ENCODE data around the gene KCNH4. TPM values are rescaled to one million over a fixed set of nuclear protein-coding genes. Genes with fewer than 3 reads are reported as not detected.
"Not testable (repeated sequence)": the region's sequence is repeated elsewhere in the genome, so short reads cannot be mapped to it uniquely, and the experiment has no call there.

The KCNH4 gene
- not detected for polyA plus RNA-seq (2013, experiment 1 of 2; ENCODE audit: insufficient read length)
- polyA plus RNA-seq (2013, experiment 2 of 2; ENCODE audit: insufficient read length) = not detected

DNA sequence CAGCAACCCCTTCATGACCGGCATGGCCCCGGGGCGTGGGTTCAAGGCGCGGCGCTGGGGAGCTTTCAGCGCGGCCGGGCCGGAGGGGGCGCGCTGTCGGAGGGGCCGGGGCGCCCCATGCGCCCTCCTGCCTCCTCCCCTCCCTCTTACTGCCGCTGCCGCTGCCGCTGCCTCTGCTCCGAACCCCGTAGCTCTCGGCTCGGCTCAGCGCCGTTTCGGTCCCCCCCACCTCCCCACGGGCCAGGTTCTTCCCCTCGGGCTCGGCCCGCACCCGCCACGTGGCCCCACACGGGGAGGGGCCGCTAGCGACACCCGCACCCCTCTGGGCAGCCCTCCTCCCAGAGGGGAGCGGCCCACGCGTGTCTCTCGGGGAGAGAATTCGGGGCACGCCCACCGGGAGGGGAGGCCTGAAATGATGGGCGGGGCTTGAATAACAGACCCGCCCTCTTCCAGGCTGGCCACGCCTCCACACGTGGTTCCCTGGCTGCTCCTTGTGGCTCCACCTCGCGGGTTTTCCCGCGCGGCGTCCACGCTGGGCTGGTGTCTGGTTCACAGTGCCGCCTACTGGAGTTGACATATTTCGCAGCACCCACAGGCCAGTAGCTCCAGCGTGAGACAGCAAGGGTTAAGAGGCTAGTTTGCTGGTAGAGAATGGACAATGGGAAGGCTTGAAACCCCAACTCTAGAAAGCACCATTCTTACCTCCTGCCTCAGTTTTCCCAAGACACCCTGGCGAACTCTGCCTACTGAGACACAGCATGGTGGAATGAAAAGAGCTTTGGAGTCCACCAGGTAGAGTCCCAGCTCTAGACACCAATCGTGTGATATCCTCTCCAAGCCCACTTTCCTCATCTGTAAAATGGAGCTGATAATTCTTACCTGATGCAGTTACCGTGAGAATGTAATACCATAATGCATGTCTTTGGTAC is at the start of gene KCNH4:
KCNH4 (minus strand) TSS at position 221 of the 929 bp plus-strand sequence; CDS start at position 24, 197 bp downstream.
- DNase-seq = peak; percentile 43

DNA sequence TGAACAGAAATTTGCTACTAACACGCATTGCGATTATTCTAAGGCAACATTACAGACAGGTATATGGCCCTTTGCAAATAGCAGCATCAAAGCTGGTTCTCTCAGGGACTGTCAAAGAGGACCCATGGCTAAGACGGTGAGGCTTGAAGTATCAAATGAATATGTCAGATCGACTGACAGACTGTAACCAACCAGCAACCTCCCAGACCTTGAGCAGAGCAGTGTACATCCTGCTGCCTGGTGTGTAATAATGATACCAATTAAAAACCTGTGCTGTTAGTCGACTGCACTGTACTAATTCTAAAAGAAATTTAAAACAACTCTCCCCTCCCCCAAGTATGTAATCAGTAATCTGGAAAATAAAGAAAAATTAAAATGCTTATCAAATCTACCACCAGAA is 49.3 kb upstream of the KCNH4 start:
- no peak for DNase-seq

DNA sequence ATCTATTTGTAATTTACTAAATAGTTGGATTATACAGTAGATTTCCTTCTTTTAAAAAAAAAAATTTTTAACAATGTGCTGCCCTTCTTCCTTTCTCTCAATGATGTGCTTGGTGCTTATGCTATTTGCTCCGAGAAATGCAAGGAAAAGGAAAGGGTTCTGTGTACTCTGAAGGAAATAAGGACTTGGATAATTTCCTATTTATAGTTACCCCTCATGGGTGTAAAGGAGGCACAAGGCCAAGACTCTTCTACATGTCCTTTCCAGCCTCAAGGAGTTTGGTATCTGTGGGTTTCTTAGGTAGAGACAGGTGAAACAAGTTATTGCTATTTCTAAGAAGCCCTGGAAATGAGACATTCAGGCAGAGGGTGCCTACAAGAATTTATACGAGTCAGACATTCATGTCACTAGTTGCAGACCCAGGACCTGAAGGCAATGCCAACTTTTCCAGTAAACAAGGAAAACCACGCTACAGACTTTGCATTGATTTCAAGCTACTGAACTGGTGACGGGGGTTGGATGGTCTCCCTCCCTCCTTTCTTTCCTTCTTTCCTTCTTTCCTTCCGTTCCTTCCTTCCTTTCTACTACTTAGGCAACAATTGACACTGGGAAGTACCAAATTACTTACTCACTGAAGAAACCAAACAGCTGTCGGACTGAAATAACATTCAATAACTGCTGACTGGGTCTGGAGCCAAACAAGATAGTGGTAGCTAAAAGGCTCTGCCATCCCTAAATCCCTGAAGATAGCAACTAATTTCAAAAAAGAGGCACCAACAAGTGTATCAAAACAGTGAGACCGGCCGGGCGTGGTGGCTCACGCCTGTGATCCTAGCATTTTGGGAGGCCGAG is 47.1 kb upstream of the KCNH4 start:
- DNase-seq = no peak

DNA sequence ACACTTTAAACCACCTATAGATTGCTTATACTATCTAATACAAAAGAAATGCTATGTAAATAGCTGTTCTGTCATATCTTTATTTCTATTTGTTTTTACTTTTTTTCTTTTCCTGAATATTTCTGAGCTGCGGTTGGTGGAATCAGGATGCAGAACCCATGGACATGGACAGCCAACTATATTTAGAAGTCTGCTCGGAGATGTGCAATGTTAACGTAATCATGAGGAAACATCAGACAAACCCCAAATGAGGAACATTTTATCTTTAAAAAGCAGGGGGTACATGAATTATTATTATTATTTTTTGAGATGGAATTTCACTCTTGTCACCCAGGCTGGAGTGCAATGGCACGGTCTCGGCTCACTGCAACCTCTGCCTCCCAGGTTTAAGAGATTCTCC is 44.7 kb upstream of the KCNH4 start:
- DNase-seq = no peak

DNA sequence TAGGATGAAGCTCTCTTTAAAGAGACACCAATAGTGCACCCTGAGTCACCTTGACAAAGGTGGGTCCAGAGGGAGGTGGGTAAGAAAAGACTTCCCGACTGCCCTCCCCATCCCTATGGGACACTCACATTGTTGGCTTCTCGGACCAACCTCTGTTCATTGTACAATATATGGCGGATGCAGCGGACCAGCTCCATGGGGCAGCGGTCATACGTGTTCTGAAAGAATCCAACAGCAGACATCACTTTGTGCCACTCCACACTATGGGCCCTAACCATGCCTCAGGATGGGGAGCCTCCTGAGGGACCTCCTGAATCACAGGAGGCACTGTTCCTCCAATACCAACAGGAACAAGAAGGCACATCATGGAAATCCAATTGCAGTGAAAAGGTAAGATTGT is 43.7 kb upstream of the KCNH4 start:
- DNase-seq = no peak

DNA sequence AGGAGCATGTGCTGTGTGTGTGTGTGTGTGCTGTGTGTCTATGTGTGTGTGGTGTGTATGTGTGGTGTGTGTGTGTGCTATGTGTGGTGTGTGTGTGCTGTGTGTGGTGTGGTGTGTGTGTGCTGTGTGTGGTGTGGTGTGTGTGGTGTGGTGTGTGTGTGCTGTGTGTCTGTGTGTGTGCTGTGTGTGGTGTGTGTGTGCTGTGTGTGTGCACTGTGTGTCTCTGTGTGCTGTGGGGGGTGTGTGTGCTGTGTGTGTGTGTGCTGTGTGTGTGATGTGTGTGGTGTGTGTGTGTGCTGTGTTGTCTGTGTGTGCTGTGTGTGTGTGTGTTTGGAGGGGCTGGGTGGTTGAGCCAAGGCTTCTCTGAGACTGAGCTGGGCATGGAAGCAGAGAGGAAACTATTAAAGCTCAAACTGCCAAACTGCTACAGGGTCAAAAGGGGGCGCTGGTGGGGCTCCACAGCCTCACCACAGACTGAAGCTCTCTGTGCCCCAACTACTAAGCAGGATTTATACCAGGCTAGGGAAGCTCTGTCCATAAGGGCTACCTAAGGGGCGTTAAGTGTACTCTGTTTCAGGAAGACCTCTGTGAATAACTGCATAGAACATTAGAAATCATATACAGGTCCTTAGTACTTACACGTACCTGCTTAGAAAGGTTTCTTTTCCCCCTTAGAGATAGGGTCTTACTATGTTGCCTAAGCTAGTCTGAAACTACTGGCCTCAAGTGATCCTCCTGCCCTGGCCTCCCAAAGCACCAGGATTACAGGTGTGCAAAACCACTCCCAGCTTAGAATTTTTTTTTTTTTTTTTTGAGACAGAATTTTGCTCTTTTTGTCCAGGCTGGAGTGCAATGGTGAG is 41.2 kb upstream of the KCNH4 start:
- peak; percentile 41 for DNase-seq

DNA sequence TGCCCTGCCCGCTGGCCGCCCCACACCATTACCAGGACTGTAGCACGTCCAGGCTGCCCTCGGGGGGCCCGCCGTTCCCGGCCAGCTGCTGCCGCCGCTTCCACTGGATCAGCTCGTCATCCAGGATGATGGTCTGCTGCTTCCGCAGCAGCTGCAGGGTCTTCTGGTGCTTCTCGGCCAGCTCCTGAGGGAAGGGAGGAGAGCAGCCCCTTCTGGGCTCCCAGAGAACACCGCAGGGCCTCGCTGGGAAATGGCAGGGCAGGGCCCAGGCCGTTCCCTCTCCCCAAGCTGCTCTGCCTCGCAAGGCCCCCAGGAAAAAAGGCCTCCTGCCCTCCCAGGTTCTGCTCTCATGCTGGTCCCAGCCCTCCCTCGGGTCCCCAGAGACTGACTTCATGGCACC is 38.3 kb upstream of the KCNH4 start:
- DNase-seq = not testable (repeated sequence)

DNA sequence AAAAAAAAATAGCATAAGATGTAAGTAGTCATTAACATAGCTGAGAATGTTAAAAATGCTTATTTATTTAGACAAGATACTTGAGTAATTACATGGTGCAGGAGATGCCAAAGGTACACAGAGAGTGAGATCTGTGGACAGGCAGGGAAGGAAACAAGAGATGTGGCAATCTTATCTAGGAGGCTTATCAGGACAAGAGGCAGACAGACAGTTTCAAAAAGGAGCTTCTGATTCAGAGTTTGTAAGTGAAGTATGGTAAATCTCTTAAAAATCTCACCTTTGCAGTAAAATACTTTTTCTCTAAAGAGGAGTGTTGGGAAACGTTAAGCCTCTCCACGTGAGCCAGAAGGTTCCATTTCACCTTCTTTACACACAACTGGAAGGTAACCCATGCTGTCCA is 33.2 kb upstream of the KCNH4 start:
- DNase-seq = no peak

DNA sequence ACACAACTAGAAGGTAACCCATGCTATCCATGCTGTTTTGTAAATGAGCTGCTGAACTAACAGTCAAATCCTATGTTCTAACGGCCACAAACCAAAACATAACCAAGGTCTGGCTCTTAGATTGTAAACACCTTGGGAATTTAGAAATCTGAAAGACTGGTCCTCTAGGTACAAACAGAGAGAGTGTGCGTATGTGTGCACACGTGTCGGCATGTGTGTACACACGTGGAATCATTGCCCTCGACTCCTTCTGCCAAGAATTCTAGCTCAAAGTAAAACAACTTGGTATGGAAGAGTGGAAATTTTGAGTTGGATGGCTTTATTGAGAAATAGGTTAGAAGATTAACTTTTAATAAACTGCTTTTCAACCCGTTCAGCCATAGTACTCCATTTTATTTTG is 31.4 kb upstream of the KCNH4 start:
- DNase-seq = no peak

DNA sequence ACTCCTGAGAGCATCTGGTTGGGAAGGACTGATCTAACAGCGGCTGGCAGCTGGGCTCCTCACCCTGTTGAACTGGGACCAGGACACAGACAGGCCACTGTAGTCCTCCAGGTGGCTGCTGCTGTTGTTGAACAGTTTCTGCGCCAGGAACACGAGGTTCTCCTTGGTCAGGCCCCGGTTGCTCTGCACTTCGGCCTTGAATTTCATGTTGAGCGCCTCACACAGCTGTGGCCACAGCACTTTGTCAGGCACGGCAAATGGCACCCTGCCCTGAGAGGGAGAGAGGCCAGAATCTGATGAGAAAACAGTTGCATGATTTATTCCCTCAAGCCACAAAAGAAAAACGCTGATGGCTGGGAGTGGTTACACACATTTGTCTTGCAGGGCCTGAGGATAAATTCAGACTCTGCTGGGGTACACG is 31.0 kb upstream of the KCNH4 start:
- DNase-seq = peak; percentile 12

DNA sequence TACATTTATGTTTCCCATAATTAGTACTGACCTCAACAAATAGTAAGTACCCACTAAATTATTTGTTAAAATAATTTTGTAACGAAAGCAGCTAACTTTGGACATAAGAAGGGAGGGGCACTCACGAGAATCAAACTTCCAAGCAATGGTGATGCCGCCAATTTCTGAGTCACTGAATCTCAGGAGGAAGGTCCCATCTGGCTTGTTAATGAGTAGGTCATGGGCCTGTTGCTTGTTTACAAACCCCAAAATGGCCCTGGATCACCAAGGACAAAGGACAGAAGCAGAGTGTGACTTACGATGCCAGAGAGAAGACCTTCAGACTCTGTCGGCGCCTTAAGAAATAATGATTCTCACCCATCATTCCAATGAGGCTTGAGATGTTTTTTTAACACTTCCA is 29.1 kb upstream of the KCNH4 start:
- DNase-seq = no peak

DNA sequence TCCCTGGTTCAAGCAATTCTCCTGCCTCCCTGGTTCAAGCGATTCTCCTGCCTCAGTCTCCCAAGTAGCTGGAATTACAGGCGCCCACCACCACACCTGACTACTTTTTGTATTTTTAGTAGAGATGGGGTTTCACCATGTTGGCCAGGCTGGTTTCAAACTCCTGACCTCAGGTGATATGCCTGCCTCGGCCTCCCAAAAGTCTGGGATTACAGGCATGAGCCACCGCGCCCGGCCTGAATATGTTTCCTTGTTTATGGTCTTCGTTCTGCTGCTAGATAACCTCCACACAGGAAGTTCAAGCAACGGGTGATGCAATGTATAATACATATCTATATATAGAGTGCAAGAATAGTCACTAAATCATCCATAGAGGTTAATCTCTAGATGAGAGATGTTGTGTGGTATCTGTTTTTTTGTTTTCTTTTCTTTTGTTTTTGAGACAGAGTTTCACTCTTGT is 25.2 kb upstream of the KCNH4 start:
- not testable (repeated sequence) for DNase-seq

DNA sequence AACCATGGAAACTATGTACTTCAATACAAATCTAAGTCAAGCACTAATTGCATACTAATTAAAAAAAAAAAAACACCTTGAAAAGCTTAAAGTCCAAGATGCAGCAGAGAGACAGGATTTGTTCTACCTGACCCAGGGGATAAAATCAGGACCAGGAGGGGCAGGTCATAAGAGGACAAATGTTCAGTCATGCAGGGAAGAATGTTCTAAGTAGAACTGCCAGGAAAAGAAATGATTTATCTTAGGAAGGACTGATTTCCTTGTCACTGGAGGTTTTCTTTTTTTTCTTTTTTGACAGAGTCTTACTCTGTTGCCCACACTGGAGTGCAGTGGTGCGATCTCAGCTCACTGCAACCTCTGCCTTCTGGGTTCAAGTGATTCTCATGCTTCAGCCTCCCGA is 22.4 kb upstream of the KCNH4 start:
- no peak for DNase-seq

DNA sequence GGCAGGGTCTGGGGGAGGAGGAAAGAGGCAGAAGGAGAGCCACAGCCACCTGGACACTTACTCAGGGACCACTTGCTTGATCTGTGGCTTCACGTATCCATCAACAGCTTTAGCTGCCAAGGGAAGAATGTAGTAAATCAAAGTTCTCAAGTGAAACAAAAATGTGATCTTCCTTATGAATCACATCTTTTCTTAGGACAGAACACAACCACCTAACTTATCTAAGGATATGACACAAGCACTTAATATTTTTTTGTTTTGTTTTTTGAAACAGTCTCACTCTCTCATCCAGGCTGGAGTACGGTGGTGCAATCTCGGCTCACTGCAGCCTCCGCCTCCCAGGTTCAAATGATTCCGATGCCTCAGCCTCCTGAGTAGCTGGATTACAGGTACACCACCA is 21.8 kb upstream of the KCNH4 start:
- DNase-seq = no peak

DNA sequence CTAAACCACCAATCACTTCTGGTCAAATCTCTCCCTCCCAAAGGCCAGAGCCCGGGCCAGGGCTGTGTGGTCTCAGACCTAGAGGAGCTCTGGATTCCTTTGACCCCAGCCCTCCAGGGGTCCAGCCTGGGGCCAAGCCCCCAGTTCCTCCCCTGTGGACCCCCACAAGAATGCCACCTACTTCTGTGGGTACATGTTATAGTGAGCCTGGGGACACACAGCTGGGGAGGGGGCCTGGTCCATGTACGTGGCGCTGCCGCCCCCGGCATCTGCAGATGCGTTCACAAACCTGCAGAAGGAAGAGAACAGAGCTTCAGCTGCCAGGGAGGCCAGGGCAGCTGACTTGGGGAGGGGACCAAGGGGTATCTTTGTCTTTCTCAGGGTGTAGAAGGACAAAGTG is 21.2 kb upstream of the KCNH4 start:
- no peak for DNase-seq

DNA sequence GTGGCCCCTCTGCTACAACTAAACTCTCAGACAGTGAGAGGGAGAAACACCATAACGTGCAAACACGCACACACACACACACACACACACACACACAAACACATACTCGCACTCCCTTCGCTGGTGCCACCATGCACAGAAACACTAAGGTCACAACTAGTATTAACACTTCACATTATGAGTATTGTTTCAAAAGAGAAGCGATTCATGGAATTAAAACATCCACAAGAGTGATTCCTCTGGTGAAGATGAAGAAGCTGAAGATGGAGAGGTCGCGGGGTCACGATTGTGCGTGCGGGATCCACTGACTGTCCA is 20.5 kb upstream of the KCNH4 start:
- DNase-seq = no peak

DNA sequence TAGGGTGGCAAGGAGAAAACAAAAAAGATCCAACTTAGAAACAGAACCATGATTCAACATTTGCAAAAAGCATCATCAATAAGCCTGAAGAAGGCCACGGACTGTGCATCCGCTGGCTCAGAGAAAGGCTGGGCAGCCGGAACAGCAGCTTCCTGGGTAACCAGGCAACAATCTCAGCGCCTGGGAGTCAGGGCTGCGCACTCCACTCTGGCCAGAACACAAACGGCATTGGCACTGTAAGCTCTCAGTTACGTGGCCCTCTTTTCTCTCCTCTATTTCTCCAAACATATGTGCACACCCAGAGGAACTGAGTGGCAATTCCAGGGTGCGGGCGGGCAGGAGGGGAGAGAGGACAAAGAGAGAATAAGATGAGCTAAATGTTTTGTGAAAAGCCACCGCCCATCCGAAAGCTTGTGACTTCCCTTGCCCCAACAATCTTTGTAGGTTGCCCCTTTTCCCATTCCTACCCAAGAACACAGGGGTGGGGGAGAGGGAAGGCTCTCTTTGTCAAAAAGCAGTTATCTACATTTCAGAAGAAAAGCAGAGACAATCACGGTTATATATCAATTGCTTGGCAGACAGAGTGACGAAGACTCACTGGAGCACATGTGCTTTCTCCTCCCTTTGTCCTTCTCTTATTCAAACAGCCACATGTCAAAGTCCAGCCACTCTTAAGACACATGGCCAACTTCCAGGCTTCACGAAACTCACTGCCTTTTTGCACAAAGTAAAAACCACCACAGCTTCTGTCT is 19.9 kb upstream of the KCNH4 start:
- DNase-seq = no peak

DNA sequence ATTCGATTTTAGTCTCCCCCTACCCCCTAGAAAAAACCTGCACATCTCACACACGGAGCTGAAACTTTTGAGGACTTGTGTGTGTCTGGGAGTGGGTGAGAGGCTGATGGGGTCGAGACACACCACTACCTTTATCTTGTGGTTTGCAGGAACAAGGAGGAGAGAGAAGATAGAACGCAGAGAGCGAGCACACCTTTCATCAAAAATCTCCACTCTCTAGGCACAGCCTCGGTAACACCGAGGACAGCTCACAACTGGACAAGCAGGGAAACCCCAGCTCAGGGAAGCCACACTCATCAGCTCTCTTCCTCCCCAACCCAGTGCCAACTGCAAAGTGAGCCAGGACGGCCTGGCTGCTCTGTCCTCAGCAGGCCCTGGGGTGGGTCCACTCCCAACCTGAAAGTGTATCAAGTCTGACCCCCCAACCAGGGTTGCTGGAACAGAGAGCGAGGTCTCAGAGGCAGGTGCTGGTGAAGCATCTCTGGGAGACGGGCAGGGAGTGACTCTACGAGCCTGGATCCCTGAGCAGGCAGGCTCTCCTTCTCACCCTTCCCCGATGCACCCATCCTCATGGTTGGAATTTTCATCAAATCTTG is 18.6 kb upstream of the KCNH4 start:
- DNase-seq = no peak

DNA sequence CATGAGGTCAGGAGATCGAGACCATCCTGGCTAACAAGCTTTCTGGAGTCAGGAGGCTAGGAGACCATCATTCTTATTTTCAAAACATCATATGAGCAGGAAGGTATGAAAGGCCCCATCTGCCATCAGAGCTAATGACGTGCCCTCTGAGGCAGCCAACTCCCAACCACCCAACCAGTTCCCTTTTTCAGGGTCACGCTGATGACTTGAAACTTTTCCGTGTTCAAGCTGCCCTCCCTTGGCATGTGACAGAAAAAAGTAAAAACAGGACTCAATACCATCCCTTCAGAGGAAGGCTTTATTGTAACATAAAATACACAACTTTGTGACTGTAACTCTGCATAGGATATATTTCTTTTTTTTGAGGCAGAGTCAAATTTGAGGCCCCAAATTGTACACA is 18.0 kb upstream of the KCNH4 start:
- no peak for DNase-seq

DNA sequence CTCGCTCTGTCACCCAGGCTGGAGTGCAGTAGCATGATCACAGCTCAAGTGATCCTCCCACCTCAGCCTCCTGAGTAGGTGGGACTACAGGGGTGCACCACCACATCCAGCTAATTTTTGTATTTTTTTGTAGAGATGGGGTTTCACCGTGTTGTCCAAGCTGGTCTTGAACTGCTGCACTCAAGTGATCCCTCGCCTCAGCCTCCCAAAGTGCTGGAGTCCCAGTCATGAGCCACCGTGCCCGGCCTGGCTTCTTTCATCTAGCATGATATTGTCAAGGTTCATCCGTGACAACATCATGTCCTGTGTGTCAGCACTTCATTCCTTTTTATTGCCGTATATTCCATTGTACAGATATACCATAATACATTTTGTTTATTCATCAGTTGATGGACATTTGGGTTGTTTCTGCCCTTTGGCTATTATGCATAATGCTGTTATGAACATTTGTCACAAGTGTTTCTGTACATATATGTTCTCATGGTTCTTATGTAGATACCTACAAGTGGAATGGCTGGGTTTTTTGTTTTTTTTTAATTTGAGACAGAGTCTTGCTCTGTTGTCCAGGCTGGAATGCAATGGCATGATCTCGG is 16.7 kb upstream of the KCNH4 start:
- no peak for DNase-seq

All from fibroblast of skin of abdomen (primary cell).